Measurements from ENCODE around the gene PPP2R2D.
A peak's percentile ranks its signal among the peaks of the same experiment; 100 is the strongest.

Gene PPP2R2D

GRCh38 chr10:131900350-131901152 lies at the start of gene PPP2R2D:
Gene PPP2R2D, plus strand, starts transcription at chr10:131901008. Its CDS starts 141 bp downstream, at chr10:131901149.
- Mint-ChIP-seq H3K36me3 (peaks cover 0 to 4% of the 10 kb centered on the region in 2 donors), H3K9me3 (no peaks in the 10 kb centered on the region), H3K4me3 (peak within 1 kb of the TSS; percentile 84 to 89), H3K4me1 (peaks cover 29 to 42% of the 10 kb centered on the region in 2 donors), H3K27ac (peak within 1 kb of the TSS; percentile 87), H3K27me3 (peaks cover 14 to 19% of the 10 kb centered on the region in 2 donors)
- DNase-seq: peak; percentile 92
- peak; percentile 87 to 91 for ATAC-seq (replicated peaks)

- Mint-ChIP-seq H3K9me3 (peaks cover 6 to 8% of the 10 kb centered on the region in 2 donors), H3K27me3 (peaks cover 4 to 13% of the 10 kb centered on the region in 2 donors), H3K4me1 (no peaks in the 10 kb centered on the region), H3K27ac (peak overlapping the region; percentile 7), H3K4me3 (peak overlapping the region in 1 of 2 donors; percentile 13), H3K36me3 (no peaks in the 10 kb centered on the region)
- no peak for DNase-seq
- ATAC-seq (replicated peaks): no peak
Observed at GRCh38 chr10:131851346-131851745, 49.5 kb upstream of the PPP2R2D start.

- no peaks in the 10 kb centered on the region for H3K4me1 Mint-ChIP-seq
- no peak for DNase-seq
- no peak for ATAC-seq (replicated peaks)
- H3K36me3 Mint-ChIP-seq: no peaks in the 10 kb centered on the region
- H3K27ac Mint-ChIP-seq: no peak overlapping the region
- H3K4me3 Mint-ChIP-seq: no peak overlapping the region
- peaks cover 6 to 8% of the 10 kb centered on the region in 2 donors for H3K9me3 Mint-ChIP-seq
- H3K27me3 Mint-ChIP-seq: peaks cover 4 to 13% of the 10 kb centered on the region in 2 donors
Observed at GRCh38 chr10:131852176-131852822, 48.5 kb upstream of the PPP2R2D start.

- Mint-ChIP-seq H3K27me3 (peaks cover 4 to 13% of the 10 kb centered on the region in 2 donors), H3K9me3 (peaks cover 6 to 8% of the 10 kb centered on the region in 2 donors), H3K27ac (no peak overlapping the region), H3K36me3 (no peaks in the 10 kb centered on the region), H3K4me3 (no peak overlapping the region), H3K4me1 (no peaks in the 10 kb centered on the region)
- no peak for ATAC-seq (replicated peaks)
- no peak for DNase-seq
Observed at GRCh38 chr10:131852823-131853609, 47.8 kb upstream of the PPP2R2D start.

GRCh38 chr10:131853610-131853964 lies 47.2 kb upstream of the PPP2R2D start:
- H3K27me3 Mint-ChIP-seq: peaks cover 4 to 13% of the 10 kb centered on the region in 2 donors

GRCh38 chr10:131854579-131855335 lies 46.1 kb upstream of the PPP2R2D start:
- DNase-seq: no peak
- no peak for ATAC-seq (replicated peaks)
- Mint-ChIP-seq H3K4me1 (no peaks in the 10 kb centered on the region), H3K27me3 (peaks cover 4 to 13% of the 10 kb centered on the region in 2 donors), H3K4me3 (no peak overlapping the region), H3K36me3 (no peaks in the 10 kb centered on the region), H3K27ac (no peak overlapping the region), H3K9me3 (peaks cover 6 to 8% of the 10 kb centered on the region in 2 donors)

More at GRCh38 chr10:131853610-131853964, 47.2 kb upstream of the PPP2R2D start:
- no peaks in the 10 kb centered on the region for H3K4me1 Mint-ChIP-seq
- H3K9me3 Mint-ChIP-seq: peaks cover 6 to 8% of the 10 kb centered on the region in 2 donors
- DNase-seq (no peak), ATAC-seq (replicated peaks) (no peak)
- H3K27ac Mint-ChIP-seq: no peak overlapping the region
- H3K36me3 Mint-ChIP-seq: no peaks in the 10 kb centered on the region
- H3K4me3 Mint-ChIP-seq: no peak overlapping the region

GRCh38 chr10:131855461-131856401 lies 45.1 kb upstream of the PPP2R2D start:
- no peak overlapping the region for H3K27ac Mint-ChIP-seq
- no peaks in the 10 kb centered on the region for H3K4me1 Mint-ChIP-seq
- H3K27me3 Mint-ChIP-seq: peaks cover 5 to 15% of the 10 kb centered on the region in 2 donors
- H3K9me3 Mint-ChIP-seq: peaks cover 4 to 6% of the 10 kb centered on the region in 2 donors
- H3K36me3 Mint-ChIP-seq: no peaks in the 10 kb centered on the region
- DNase-seq: no peak
- H3K4me3 Mint-ChIP-seq: no peak overlapping the region
- ATAC-seq (replicated peaks): no peak

GRCh38 chr10:131856441-131857094 lies 44.2 kb upstream of the PPP2R2D start:
- ATAC-seq (replicated peaks) (no peak), DNase-seq (no peak)
- Mint-ChIP-seq H3K36me3 (no peaks in the 10 kb centered on the region), H3K27ac (no peak overlapping the region), H3K4me3 (no peak overlapping the region), H3K27me3 (peaks cover 8 to 20% of the 10 kb centered on the region in 2 donors), H3K9me3 (no peaks in the 10 kb centered on the region), H3K4me1 (no peaks in the 10 kb centered on the region)

GRCh38 chr10:131857156-131858117 lies 43.4 kb upstream of the PPP2R2D start:
- Mint-ChIP-seq H3K27ac (no peak overlapping the region), H3K9me3 (no peaks in the 10 kb centered on the region), H3K36me3 (no peaks in the 10 kb centered on the region), H3K27me3 (peaks cover 13 to 20% of the 10 kb centered on the region in 2 donors), H3K4me1 (no peaks in the 10 kb centered on the region), H3K4me3 (no peak overlapping the region)
- ATAC-seq (replicated peaks) (no peak), DNase-seq (no peak)

GRCh38 chr10:131858118-131858515 lies 42.7 kb upstream of the PPP2R2D start:
- no peak for ATAC-seq (replicated peaks)
- H3K4me1 Mint-ChIP-seq: no peaks in the 10 kb centered on the region
- H3K36me3 Mint-ChIP-seq: no peaks in the 10 kb centered on the region
- no peaks in the 10 kb centered on the region for H3K9me3 Mint-ChIP-seq
- H3K27ac Mint-ChIP-seq: no peak overlapping the region
- DNase-seq: no peak
- H3K4me3 Mint-ChIP-seq: no peak overlapping the region
- peaks cover 18 to 20% of the 10 kb centered on the region in 2 donors for H3K27me3 Mint-ChIP-seq

- Mint-ChIP-seq H3K27ac (no peak overlapping the region), H3K27me3 (peaks cover 18 to 20% of the 10 kb centered on the region in 2 donors), H3K4me3 (no peak overlapping the region), H3K36me3 (no peaks in the 10 kb centered on the region), H3K4me1 (no peaks in the 10 kb centered on the region), H3K9me3 (no peaks in the 10 kb centered on the region)
- ATAC-seq (replicated peaks): no peak
- no peak for DNase-seq
Observed at GRCh38 chr10:131858583-131859340, 42.0 kb upstream of the PPP2R2D start.
